Astrocyte of the spinal cord (primary cell): ENCODE results near the gene AGBL5.

Source experiments
- DNase-seq: peaks from one replicate; pipeline ENCODE4 v3.0.0; 2011; ENCODE audit warnings: low read depth, low spot score
- H3K4me3 ChIP-seq: 2 replicates; pipeline ENCODE4 v1.5.1; 2011; ENCODE audit warnings: low read depth, mild to moderate bottlenecking, low read length, moderate library complexity
- in situ Hi-C: cut with HindIII; loops from 2 replicates; pipeline ENCODE4 v1.10.0; 2017; ENCODE audit warnings: low sequenced_read_pairs
- TF ChIP-seq, protein P1 (sequence below): IDR thresholded peaks from 2 replicates; pipeline ENCODE4 v1.5.1; 2012; ENCODE audit warnings: low read depth, mild to moderate bottlenecking, low read length, inconsistent platforms

The AGBL5 gene

GRCh38 chr2:27088634-27089033 is 37.2 kb downstream of the AGBL5 start:
- TF ChIP-seq, protein P1, sequence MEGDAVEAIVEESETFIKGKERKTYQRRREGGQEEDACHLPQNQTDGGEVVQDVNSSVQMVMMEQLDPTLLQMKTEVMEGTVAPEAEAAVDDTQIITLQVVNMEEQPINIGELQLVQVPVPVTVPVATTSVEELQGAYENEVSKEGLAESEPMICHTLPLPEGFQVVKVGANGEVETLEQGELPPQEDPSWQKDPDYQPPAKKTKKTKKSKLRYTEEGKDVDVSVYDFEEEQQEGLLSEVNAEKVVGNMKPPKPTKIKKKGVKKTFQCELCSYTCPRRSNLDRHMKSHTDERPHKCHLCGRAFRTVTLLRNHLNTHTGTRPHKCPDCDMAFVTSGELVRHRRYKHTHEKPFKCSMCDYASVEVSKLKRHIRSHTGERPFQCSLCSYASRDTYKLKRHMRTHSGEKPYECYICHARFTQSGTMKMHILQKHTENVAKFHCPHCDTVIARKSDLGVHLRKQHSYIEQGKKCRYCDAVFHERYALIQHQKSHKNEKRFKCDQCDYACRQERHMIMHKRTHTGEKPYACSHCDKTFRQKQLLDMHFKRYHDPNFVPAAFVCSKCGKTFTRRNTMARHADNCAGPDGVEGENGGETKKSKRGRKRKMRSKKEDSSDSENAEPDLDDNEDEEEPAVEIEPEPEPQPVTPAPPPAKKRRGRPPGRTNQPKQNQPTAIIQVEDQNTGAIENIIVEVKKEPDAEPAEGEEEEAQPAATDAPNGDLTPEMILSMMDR: no peak
- in situ Hi-C loops: no loop called here

GRCh38 chr2:27089111-27089954 is 37.9 kb downstream of the AGBL5 start:
- H3K4me3 ChIP-seq: no peak overlapping the region
- in situ Hi-C loops: no loop called here
- TF ChIP-seq, protein P1: no peak

More at GRCh38 chr2:27088634-27089033, 37.2 kb downstream of the AGBL5 start:
- H3K4me3 ChIP-seq: no peak overlapping the region
- DNase-seq: no peak

GRCh38 chr2:27091746-27092695 is 40.6 kb downstream of the AGBL5 start:
- no peak overlapping the region for H3K4me3 ChIP-seq
- no peak for DNase-seq
- TF ChIP-seq, protein P1: no peak
- in situ Hi-C loops: no loop called here

More at GRCh38 chr2:27089111-27089954, 37.9 kb downstream of the AGBL5 start:
- DNase-seq: no peak

GRCh38 chr2:27092696-27093429 is 41.4 kb downstream of the AGBL5 start:
- DNase-seq: no peak
- in situ Hi-C loops: no loop called here

GRCh38 chr2:27093430-27094352 is 42.2 kb downstream of the AGBL5 start:
- TF ChIP-seq, protein P1: no peak
- no peak for DNase-seq
- in situ Hi-C loops: no loop called here
- no peak overlapping the region for H3K4me3 ChIP-seq

More at GRCh38 chr2:27092696-27093429, 41.4 kb downstream of the AGBL5 start:
- TF ChIP-seq, protein P1: no peak
- H3K4me3 ChIP-seq: no peak overlapping the region
